ENCODE results near the gene VMP1.
A peak's percentile ranks its signal among the peaks of the same experiment; 100 is the strongest.
"Not testable (repeated sequence)": the region's sequence is repeated elsewhere in the genome, so short reads cannot be mapped to it uniquely, and the experiment has no call there.

The VMP1 gene

DNA sequence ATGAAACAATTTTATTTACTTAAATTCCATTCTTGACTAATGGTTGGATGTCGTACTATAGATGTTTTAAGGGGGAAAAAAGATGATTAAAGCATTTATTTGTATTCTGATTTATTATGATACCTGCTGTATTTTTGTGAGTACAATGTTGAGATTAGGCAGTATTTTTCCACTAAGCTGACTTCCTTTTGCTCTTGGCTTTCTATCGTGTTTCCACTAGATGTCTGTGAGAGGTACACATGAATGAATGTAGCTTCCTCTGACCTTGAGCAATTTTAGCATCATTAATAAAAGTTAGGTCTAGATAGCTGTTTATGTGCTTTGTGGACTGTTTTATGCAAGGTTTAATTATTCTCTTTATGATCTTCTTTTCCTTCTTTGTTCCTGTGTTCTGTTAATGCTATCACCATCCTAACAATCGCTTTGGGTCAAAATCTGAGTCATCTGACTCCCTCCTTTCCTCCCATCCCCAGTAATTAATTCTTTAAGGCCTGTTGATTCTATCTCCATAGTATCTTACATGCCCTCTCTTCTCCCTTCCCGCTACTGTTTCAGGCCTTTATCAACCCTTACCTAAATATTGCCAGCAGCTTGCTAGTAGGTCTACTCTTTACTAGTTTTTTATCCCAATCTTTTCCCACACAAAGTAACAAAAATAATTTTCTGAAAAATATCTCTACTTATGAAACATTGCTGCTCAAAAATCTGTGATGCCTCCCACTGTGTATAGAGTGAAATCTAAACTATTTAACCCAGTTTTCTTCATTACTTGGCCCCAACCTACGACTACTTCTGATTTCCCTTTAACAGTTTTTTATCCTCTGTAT lies 76.0 kb downstream of the VMP1 start:
- no peak for DNase-seq

DNA sequence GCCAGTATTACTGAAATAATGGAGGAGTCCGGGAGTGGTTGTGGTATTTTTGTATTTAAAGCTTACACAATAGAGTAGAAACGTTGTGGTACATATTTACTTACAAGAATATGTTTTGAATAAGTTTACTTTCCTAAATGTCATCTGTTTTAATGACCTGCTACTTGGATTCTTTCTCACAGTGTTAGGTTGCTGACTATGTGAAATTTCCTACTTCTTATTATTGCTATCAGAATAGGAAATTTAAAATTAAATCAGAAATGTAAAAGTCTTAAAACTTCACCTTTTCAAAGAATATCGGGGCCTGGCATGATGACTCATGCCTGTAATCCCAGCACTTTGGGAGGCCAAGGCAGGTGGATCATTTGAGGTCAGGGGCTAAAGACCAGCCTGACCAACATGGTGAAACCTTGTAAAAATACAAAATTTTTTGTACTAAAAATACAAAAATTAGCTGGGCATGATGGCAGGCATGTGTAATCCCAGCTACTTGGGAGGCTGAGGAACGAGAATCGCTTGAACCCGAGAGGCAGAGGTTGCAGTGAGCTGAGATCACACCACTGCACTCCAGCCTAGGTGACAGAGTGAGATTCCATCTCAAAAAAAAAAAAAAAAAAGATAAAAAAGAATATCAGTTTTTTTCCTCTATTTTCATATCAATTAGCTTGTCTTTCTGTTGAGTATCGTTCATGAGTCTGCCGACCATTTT lies 77.8 kb downstream of the VMP1 start:
- no peak for DNase-seq

DNA sequence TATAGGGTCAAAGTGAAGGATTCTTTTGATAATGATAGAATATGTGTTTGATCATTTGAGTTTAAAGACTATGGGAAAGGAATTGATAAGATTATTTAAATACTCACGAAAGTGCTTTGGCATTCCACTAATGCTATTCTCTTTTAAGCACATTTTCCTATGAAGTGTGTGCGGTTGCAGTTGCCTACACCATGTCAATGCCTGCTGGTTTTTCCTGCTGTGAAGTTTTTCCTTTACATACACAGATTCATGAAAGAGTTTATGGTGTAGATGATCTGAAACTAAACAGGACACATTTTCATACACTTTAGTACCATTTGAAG lies 78.7 kb downstream of the VMP1 start:
- no peak for DNase-seq

DNA sequence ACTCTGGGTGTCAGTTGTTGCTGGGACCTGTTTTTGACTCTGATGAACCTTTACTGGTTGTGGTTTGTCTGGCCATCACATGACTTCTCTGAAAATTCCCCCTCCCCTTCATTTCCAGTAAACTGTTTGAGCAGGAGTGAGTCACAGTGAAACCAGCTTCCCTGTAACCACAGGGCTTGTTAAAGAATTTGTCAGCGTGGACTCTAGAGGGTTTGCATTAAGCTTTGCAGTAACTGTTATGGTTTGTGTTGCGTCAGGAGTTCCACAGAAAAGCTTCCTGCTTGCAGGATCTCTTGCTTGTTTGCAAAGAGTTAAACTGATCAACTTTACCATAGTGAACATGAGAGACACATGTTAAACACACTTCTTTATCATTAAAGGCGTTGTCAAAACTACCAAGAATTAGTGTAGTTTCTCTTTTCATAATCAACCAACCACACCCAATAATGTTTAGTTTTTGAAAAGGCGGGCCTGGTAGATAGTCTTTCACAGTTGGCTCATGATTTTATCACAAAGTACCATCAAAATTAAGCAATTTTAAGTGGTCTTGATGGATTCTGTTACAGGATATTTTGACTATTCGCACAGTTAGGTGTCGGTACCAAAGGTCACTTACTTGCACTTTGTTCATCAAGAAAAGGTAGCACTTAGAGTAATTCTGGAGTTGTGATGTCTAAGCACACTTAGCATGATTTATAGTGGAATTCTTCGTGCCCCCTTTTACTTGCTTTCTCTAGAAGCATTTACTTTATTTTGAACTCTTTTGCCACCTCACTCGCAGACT lies 79.3 kb downstream of the VMP1 start:
- peak; percentile 57 to 66 for DNase-seq

DNA sequence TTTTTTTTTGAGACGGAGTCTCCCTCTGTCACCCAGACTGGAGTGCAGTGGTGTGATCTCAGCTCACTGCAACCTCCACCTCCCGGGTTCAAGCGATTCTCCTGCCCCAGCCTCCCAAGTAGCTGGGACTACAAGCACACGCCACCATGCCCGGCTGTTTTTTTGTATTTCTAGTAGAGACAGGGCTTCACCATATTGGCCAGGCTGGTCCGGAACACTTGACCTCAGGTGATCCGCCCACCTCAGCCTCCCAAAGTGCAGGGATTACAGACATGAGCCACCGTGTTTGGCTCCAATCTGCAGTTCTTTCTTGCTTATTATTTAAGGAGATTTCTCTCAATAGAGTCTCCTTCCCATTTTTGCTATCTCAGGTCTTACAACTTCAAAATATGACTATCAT lies 82.4 kb downstream of the VMP1 start:
- not testable (repeated sequence) for DNase-seq

DNA sequence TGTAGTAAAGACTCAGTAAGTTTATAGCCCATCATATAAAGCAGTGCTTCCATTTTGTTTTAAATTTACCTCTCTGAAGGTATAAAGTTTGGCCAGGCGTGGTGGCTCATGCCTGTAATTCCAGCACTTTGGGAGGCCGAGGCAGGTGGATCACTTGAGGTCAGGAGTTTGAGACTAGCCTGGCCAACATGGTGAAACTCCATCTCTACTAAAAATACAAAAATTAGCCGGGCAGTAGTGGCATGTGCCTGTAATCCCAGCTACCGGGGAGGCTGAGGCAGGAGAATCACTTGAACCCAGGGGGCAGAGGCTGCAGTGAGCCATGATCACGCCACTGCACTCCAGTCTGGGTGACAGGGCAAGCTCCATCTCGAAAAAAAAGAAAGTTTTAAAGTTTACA lies 83.0 kb downstream of the VMP1 start:
- DNase-seq, result not testable (repeated sequence)

DNA sequence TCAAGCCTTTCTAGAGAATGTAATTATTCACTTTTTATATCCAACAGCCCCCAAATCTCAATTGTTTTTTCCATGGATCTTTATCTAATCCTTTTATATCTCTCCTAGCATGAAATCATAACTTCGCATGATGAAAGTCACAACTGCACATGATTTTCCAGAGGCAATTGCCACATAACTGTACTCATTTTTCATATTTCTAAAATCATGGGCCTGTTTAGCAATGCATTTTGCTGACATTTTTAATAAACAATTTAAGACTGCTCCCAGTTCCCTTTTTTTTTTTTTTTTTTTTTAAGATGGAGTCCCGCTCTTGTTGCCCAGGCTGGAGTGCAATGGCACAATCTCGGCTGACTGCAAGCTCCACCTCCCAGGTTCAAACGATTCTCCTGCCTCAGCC lies 83.5 kb downstream of the VMP1 start:
- DNase-seq, result no peak

DNA sequence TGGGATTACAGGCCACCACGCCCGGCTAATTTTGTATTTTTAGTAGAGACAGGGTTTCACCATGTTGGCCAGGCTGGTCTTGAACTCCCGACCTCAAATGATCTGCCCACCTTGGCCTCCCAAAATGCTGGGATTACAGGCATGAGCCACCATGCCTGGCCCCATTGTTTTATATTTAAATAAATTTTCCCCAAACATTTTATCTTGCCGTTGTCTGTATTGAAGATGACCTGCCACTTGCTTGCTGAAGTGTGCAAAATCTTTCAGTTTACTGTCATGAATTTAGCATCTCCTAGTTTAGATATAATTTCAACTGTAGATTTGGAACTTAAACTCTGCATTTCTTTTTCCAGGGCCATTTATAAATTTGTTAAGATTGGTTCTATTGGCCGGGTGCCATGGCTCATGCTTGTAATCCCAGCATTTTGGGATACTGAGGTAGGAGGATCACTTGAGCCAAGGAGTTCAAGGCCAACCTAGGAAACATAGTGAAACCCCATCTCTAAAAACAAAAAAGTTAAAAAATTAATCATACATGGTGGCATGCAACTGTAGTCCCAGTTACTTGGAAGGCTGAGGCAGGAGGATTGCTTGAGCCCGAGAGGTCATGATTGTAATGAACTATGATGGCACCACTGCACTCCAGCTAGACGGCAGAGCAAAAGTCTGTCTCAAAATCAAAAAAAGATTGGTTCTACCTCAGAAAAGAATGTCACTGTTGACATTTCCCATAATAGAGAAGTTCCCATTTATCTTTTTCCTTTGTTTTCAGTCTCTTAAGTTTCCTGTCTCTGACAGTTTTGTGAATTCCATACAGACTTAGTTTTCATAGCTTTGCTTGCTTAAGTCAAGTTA lies 84.4 kb downstream of the VMP1 start:
- DNase-seq, result no peak

DNA sequence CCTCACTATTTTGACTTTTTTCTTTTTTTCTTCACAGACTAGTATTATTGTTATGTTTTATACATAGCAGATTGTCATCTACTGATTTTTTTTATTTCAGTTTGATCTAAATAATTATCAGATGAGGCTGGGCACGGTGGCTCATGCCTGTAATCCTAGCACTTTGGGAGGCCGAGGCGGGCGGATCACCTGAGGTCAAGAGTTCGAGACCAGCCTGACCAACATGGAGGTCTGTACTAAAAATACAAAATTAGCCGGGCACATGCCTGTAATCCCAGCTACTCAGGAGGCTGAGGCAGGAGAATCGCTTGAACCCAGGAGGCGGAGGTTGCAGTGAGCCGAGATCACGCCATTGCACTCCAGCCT lies 85.0 kb downstream of the VMP1 start:
- not testable (repeated sequence) for DNase-seq

DNA sequence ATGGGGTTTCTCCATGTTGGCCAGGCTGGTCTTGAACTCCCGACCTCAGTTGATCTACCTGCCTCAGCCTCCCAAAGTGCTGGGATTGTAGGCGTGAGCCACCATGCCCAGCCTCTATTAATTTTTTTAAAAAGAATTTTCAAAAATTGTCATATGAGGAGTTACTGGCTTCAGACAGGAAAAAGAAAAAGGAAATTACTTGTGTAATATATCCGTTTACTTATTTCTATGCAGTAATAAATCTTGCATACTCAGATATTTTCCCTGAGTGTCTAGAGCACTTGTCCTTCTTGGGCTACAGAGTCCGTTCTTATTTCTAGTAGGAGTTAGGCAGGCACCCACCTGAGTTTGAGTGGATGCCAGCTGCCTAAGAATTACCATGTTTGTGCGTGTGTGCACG lies 85.8 kb downstream of the VMP1 start:
- DNase-seq, result no peak

DNA sequence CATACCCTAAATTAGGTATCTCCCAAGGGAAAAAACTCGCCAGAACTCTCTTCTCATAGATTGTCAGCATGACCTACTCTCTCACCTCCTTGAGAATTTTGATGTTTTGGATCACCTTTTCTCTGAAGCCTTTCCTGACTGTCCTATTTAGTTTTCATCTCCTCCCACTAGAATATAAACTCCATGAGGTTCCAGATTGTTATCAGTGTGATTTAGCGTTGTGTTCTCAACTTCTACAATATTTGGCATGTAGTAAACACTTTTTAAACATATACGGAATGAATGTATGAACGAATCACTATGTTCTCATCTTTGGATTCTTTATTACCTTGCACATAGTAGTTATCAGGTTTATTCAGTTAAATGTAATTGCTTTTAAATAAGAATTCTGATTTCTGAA lies 88.7 kb downstream of the VMP1 start:
- DNase-seq, result no peak

DNA sequence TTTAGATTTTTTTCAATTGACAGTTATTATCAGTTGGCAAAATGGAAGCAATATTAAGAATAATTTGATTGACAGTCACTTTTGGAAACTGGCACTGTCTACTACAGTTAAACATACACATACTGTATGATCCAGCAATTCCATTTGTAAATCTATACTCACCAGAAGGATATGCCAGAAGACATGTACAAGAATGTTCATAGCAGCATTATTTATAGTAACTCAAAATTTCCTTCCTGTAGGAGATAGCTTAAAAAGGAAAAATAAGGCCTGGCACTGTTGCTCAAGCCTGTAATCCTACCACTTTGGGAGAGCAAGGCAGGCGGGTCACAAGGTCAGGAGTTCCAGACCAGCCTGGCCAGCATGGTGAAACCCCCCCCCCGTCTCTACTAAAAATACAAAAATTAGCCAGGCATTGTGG lies 89.3 kb downstream of the VMP1 start:
- DNase-seq, result no peak

DNA sequence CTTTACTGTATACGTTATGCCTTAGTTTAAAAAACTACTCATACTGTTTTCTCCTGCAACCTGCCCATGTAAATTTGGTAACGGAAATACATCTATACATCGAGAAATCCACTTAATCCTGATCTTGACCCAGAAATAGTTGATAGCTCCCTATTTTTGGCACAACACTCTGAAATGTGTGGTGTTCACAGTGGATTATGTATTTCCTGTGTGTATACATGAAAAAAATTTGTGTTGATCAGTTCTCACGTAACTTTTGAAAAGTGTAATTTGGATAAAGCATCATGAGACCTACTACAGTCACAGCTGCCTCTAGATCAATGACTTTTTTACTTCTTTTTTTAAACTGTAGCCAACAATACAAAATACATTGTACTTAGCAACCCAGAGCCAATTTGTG lies 90.7 kb downstream of the VMP1 start:
- DNase-seq, result no peak

DNA sequence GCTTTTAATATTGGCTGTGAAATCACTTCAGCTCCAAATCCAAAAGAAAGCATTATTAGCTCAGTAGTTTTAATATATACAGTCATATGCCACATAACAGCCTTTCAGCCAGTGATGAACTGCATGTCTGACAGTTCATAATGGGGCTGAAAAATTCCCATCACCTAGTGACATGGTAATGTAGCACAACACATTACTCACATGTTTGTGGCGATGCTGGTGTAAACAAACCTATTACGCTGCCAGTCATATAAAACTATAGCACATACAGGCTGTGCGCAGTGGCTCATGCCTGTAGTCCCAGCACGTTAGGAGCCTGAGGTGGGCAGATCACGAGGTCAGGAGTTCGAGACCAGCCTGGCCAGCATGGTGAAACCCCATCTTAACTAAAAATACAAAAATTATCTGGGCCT lies 93.1 kb downstream of the VMP1 start:
- DNase-seq, result no peak

DNA sequence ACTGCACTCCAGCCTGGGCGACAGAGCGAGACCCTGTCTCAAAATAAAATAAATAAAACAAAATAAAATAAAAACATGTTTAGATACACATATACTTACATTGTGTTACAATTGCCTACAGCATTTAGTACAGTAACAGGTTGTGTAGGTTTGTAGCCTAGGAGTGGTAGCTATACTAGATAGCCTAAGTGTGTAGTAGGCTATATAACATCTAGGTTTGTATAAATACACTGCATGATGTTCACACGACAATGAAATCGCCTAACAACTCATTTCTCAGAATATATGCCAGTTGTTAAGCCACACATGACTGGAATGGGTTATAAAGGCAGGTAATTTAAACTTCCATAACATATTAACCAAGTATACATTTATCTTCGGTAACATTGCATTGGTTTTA lies 94.7 kb downstream of the VMP1 start:
- no peak for DNase-seq

DNA sequence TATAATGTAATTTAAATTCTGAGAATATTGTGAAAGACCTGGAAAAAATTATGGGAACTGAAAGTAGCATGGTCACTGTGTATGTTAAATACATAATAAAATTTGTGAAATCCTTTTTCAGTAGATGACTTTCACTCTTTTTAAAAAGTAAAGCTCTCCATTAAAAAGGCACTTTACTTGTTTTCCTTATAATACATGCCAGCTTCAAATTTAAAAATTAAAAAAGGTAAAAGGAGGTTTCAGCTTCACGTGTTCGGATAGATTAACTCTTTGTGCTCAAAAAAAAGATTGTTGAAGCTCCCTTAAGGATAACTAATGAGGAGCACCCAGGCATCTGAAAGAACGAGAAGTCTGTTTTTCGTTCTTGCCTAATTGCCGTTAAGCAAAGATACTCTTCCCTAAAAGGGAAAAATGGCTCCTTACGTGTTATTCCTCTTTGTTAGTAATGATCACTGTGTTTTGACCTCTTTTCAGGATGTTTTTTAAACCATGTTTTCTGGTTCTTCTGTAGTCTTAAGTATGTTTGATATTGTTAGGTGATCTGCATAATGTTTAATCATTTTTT lies 97.5 kb downstream of the VMP1 start:
- no peak for DNase-seq

DNA sequence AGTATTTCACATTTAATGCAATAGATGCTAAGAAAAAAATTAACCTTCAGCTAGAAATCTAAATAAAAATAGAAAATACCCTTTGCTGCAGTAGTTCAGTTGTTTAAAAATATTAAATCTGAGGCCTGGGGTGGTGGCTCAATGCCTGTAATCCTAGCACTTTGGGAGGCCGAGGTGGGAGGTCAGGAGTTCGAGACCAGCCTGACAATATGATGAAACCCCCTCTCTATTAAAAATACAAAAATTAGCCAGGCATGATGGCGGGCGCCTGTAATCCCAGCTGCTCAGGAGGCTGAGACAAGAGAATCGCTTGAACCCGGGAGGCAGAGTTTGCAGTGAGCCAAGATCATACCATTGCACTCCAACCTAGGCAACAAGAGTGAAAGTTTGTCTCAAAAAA lies 98.9 kb downstream of the VMP1 start:
- not testable (repeated sequence) for DNase-seq

DNA sequence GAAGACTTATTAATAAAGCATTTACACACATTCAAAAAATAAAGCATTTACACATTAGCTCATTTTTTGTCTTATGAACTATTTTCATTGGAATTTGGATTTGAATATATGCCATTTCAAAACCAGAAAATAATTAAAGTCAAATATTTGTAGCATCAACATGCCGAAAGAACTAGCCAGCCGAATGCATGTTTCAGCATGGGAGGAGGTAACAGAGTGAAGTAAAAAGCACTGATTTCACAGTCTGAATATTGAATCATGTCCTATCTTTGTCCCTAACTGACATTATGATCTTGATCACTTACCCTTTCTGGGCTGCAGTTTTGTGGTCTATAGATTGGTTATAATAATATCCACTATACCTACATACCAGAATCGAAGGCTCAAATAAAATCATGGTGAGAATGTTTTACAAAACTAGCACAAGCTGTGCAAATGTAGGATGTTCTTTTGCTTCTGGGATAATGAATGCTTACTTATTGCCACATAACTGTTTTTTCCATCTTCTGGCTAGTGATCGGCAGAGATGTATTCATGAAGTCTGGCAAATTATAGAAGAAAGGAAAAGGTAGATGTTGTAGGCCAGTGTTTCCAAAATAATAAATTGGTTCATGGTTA lies 100.5 kb downstream of the VMP1 start:
- no peak for DNase-seq

DNA sequence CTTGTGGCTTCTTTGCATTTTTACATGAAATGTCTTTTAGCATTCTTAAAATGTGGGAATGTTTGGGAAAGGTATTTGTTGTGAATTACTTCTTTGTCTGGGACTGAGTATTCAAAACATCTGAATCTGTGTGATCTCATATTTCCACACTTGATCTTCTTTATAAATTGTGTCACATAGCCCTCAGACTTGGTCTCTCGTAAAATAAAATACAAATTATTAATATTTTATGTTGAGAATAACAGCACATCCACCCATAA lies 103.4 kb downstream of the VMP1 start:
- DNase-seq, result no peak

DNA sequence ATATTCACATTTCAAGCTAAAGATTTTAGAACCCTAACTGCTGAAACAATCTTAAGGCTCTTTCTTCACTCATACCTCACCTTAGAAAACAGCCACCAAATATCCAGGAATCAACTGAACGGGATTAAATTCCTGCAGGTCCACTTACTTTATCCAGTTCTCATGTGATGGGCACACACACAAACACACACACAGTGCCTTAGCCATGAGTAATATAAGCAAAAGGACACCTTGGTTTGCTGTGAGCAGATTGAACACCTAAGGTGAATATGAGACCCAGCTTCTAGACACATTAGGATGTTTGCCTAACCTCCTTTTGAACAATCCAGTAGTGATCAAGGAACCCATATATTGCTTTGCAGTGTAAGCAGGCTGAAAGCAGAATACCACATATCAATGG lies 103.8 kb downstream of the VMP1 start:
- DNase-seq, result no peak

DNA sequence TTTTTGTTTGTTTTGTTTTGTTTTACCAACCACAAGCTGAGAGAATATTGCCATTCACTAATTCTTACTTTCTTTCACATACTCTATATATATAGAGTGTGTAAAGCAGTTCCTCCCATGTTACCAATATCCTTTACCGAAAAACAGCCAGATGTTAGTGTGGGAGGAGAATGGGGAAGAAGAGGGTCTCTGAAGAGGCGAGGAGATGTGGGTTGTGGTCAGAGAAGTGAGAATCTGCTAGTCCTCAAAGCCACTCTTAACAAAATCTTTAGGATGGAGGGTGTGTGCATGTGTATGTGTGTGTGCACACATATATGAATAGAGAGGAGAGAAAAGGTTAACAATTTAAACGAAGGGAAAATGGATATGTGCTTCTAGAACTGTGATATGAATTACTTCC lies 104.7 kb downstream of the VMP1 start:
- no peak for DNase-seq

DNA sequence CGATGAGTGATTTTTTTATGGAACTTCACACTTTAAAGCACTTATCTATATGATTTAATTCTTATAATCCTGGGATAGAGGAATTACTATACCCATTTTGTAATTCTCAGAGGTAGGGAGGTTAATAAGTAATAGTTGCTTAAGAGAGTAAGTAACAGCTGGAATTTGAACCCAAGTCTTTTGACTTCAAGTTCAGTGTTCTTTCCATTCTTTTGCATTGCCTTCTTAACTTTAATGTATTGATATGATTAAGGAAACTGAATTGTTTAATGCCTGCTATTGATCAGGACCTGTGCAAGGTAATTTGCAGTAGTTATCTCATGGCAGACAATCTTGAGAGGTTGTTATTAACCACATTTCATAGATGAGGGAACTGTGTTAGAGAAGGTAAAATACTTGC lies 106.8 kb downstream of the VMP1 start:
- DNase-seq, result no peak

DNA sequence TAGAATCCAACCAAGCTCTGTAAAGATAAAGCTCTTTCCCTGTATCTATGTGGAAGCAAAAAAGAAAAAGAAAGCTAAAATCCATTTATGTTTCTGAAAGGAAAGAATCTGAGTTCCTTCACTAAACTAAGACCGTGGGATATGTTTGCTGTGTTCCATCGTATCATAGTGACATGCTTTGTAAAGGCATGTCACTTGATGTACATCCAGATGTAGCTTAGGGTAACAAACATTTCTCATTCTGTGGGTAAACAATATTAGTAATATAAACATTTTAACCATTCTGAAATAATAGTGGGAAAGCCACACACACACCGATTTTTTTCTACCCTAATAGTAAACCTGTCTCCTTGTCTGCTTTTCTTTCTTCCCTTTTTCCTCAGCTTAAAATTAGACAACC lies 107.2 kb downstream of the VMP1 start:
- DNase-seq, result no peak
